GM23248 (cell line): ENCODE measurements around the gene GSTP1. TPM values are rescaled to one million over a fixed set of nuclear protein-coding genes. Genes with fewer than 3 reads are reported as not detected.

Experiments
- DNase-seq: peaks from one replicate; pipeline ENCODE4 v3.0.0-alpha.2; 2015
- H2AFZ ChIP-seq: fragments of 200-600 bp; sonication (generic); 2 replicates; pipeline ENCODE4 v1.6.1; 2016; ENCODE audit warnings: antibody characterized with exemption
- H3F3A ChIP-seq: fragments of 200-600 bp; sonication (generic); 2 replicates; pipeline ENCODE4 v1.6.1; 2016; ENCODE audit warnings: mild to moderate bottlenecking, antibody characterized with exemption, mixed run types; ENCODE audit not compliant: insufficient read depth
- H3K27ac ChIP-seq: fragments of 200-600 bp; sonication (generic); 2 replicates; pipeline ENCODE4 v1.5.1; 2016; ENCODE audit warnings: mild to moderate bottlenecking
- H3K27me3 ChIP-seq: fragments of 200-600 bp; sonication (generic); replicated peaks from 2 replicates; pipeline ENCODE4 v1.6.1; 2016; ENCODE audit warnings: mild to moderate bottlenecking; ENCODE audit not compliant: insufficient read depth
- H3K36me3 ChIP-seq: fragments of 200-600 bp; sonication (generic); 2 replicates; pipeline ENCODE4 v1.6.1; 2016; ENCODE audit warnings: low read depth, mild to moderate bottlenecking
- H3K4me1 ChIP-seq: fragments of 200-600 bp; sonication (generic); 2 replicates; pipeline ENCODE4 v1.6.1; 2016; ENCODE audit warnings: mild to moderate bottlenecking; ENCODE audit not compliant: insufficient read depth
- H3K4me2 ChIP-seq: fragments of 200-600 bp; sonication (generic); one replicate; pipeline ENCODE4 v1.6.1; 2016; ENCODE audit warnings: mild to moderate bottlenecking; ENCODE audit not compliant: unreplicated experiment
- H3K4me3 ChIP-seq: fragments of 200-600 bp; sonication (generic); 2 replicates; pipeline ENCODE4 v1.5.1; 2016; ENCODE audit warnings: mild to moderate bottlenecking
- H3K79me2 ChIP-seq: fragments of 200-600 bp; sonication (generic); 2 replicates; pipeline ENCODE4 v1.6.1; 2016; ENCODE audit warnings: mild to moderate bottlenecking; ENCODE audit not compliant: insufficient read depth
- H3K9ac ChIP-seq: fragments of 200-600 bp; sonication (generic); 2 replicates; pipeline ENCODE4 v1.6.1; 2016; ENCODE audit warnings: mild to moderate bottlenecking
- H3K9me2 ChIP-seq: fragments of 200-600 bp; sonication (generic); 2 replicates; pipeline ENCODE4 v1.6.1; 2016; ENCODE audit warnings: mixed run types, mild to moderate bottlenecking, moderate library complexity; ENCODE audit not compliant: insufficient read depth
- H3K9me3 ChIP-seq: fragments of 200-600 bp; sonication (generic); one replicate; pipeline ENCODE4 v1.6.1; 2017; ENCODE audit warnings: low read depth
- H4K20me1 ChIP-seq: fragments of 200-600 bp; sonication (generic); 2 replicates; pipeline ENCODE4 v1.6.0; 2016; ENCODE audit not compliant: insufficient read depth
- EZH2 ChIP-seq: fragments of 200-600 bp; sonication (generic); IDR thresholded peaks from 2 replicates; pipeline ENCODE4 v1.6.1; 2018; ENCODE audit warnings: antibody characterized with exemption, mild to moderate bottlenecking; ENCODE audit not compliant: insufficient read depth, poor library complexity, severe bottlenecking
- EZH2phosphoT487 ChIP-seq: fragments of 200-600 bp; sonication (generic); IDR thresholded peaks from 2 replicates; pipeline ENCODE4 v1.6.1; 2018; ENCODE audit warnings: antibody characterized with exemption, moderate library complexity, mild to moderate bottlenecking, low read depth; ENCODE audit not compliant: insufficient read depth
- WGBS, 2 experiments: methylation state at CpG; one replicate each; pipeline ENCODE4 v1.1.6; 2015 to 2017; ENCODE audit warnings: low lambda C conversion rate in 2 of 2, low coverage in 1 of 2; ENCODE audit errors: missing lambda C conversion rate in 2 of 2; 5-methylcytosine and 5-hydroxymethylcytosine counted together
- in situ Hi-C: fragments of 300-500 bp; cut with MboI; formaldehyde crosslinking; loops from 2 replicates; pipeline ENCODE4 v1.15.0; 2020
- polyA plus RNA-seq: library from polyadenylated mRNA; unstranded; fragments of >200 nt; fragmentation: Nextera tagmentation; extraction: Ambion mirVana; gene quantifications from 2 replicates; pipeline ENCODE4 v1.2.1, GENCODE V29; 2016
- total RNA-seq: library from RNA; depleted of rRNA; stranded (reverse); fragments of >200 nt; shearing (Covaris generic); gene quantifications from 2 replicates; pipeline ENCODE4 v1.2.3, GENCODE V29; 2014

The GSTP1 gene
- total and polyA plus RNA-seq, 2 experiments from 2014 or later, result 606 to 743 TPM

- no peaks in the 10 kb centered on the region; the same call in 1 of the 2 replicates for H3K36me3 ChIP-seq
- 89 to 92% methylated on average over 31 to 37 of the region's 37 CpGs for WGBS, 2 experiments
- in situ Hi-C loops, result no loop called here
Observed at GRCh38 chr11:67611704-67612587, 28.3 kb downstream of the GSTP1 start.

GRCh38 chr11:67612751-67613150 lies 29.1 kb downstream of the GSTP1 start:
- no peak overlapping the region for H3K4me2 ChIP-seq
- no peak overlapping the region for H3K27ac ChIP-seq
- no peak overlapping the region for H3K4me3 ChIP-seq
- no peaks in the 10 kb centered on the region for H3K9me2 ChIP-seq
- TF ChIP-seq EZH2 (no peak), EZH2phosphoT487 (no peak)
- peaks cover 12% of the 10 kb centered on the region for H3K79me2 ChIP-seq
- no peaks in the 10 kb centered on the region for H3F3A ChIP-seq
- in situ Hi-C loops, result no loop called here
- no peaks in the 10 kb centered on the region for H3K9me3 ChIP-seq
- no peak for DNase-seq
- no peak overlapping the region for H3K9ac ChIP-seq
- peaks cover 15% of the 10 kb centered on the region for H3K27me3 ChIP-seq
- no peak overlapping the region for H2AFZ ChIP-seq
- WGBS, 2 experiments, result 76 to 81% methylated on average over 12 to 13 of the region's 13 CpGs
- no peaks in the 10 kb centered on the region for H4K20me1 ChIP-seq
- H3K36me3 ChIP-seq, result no peaks in the 10 kb centered on the region; the same call in 1 of the 2 replicates
- H3K4me1 ChIP-seq, result peaks cover 2% of the 10 kb centered on the region; the same call in 1 of the 2 replicates

More at GRCh38 chr11:67611704-67612587, 28.3 kb downstream of the GSTP1 start:
- no peak overlapping the region for H3K4me2 ChIP-seq
- peaks cover 20% of the 10 kb centered on the region for H3K79me2 ChIP-seq
- no peaks in the 10 kb centered on the region for H3K9me2 ChIP-seq
- no peak overlapping the region for H3K27ac ChIP-seq
- H3K9me3 ChIP-seq, result no peaks in the 10 kb centered on the region
- no peak for TF ChIP-seq EZH2phosphoT487
- no peak for TF ChIP-seq EZH2
- DNase-seq, result no peak
- no peak overlapping the region for H3K9ac ChIP-seq
- no peak overlapping the region for H3K4me3 ChIP-seq
- no peaks in the 10 kb centered on the region for H3F3A ChIP-seq
- no peak overlapping the region for H2AFZ ChIP-seq
- H3K27me3 ChIP-seq, result peaks cover 7% of the 10 kb centered on the region
- peaks cover 5% of the 10 kb centered on the region; the same call in 1 of the 2 replicates for H3K4me1 ChIP-seq
- no peaks in the 10 kb centered on the region for H4K20me1 ChIP-seq

- Histone ChIP-seq H3K36me3 (no peaks in the 10 kb centered on the region; the same call in 1 of the 2 replicates), H3K9ac (no peak overlapping the region), H3K4me1 (no peaks in the 10 kb centered on the region), H3K4me2 (no peak overlapping the region), H4K20me1 (no peaks in the 10 kb centered on the region), H3K27ac (no peak overlapping the region), H3K9me2 (no peaks in the 10 kb centered on the region), H3K27me3 (peaks cover 22% of the 10 kb centered on the region), H3K4me3 (peak overlapping the region; percentile 39; the same call in 1 of the 2 replicates), H2AFZ (peak overlapping the region; percentile 34; the same call in 1 of the 2 replicates), H3K9me3 (no peaks in the 10 kb centered on the region), H3F3A (no peaks in the 10 kb centered on the region), H3K79me2 (peaks cover 5% of the 10 kb centered on the region; the same call in 1 of the 2 replicates)
- TF ChIP-seq EZH2 (no peak), EZH2phosphoT487 (no peak)
- in situ Hi-C loops, result no loop called here
- 85 to 89% methylated on average over 17 of the region's 17 CpGs for WGBS, 2 experiments
- no peak for DNase-seq
Observed at GRCh38 chr11:67613313-67613959, 29.8 kb downstream of the GSTP1 start.

- TF ChIP-seq EZH2, result no peak
- TF ChIP-seq EZH2phosphoT487, result no peak
- Histone ChIP-seq H3K4me2 (peak overlapping the region; percentile 43), H3K4me3 (peak overlapping the region; percentile 39), H3K9me3 (no peaks in the 10 kb centered on the region), H3F3A (no peaks in the 10 kb centered on the region), H3K9me2 (no peaks in the 10 kb centered on the region), H3K4me1 (no peaks in the 10 kb centered on the region), H4K20me1 (no peaks in the 10 kb centered on the region), H3K36me3 (no peaks in the 10 kb centered on the region), H3K27ac (no peak overlapping the region), H3K79me2 (no peaks in the 10 kb centered on the region), H3K9ac (no peak overlapping the region), H2AFZ (peak overlapping the region; percentile 34; the same call in 1 of the 2 replicates), H3K27me3 (peaks cover 22% of the 10 kb centered on the region)
- 22 to 26% methylated on average over 21 to 23 of the region's 23 CpGs for WGBS, 2 experiments
- DNase-seq, result peak; percentile 64
- in situ Hi-C loops, result no loop called here
Observed at GRCh38 chr11:67613960-67614715, 30.5 kb downstream of the GSTP1 start.
